ENCODE measurements around the gene ENPP6. TPM values are rescaled to one million over a fixed set of nuclear protein-coding genes. Genes with fewer than 3 reads are reported as not detected.

ENPP6 gene
- total and polyA plus RNA-seq, 2 experiments from 2014 or later = 0.11 TPM; not detected in 1

GRCh38 chr4:184263910-184264732, 46.4 kb upstream of the ENPP6 start:
- Mint-ChIP-seq H3K27ac (no peak overlapping the region), H3K9me3 (peaks cover 6% of the 10 kb centered on the region; the same call in 2 of the 3 replicates), H3K4me1 (peaks cover 28% of the 10 kb centered on the region), H3K4me3 (no peak overlapping the region), H3K36me3 (ENCODE audit: low read depth) (no peaks in the 10 kb centered on the region), H3K27me3 (ENCODE audit: insufficient read depth, low read depth, poor library complexity) (peaks cover 9% of the 10 kb centered on the region)
- DNase-seq (ENCODE audit: low spot score) (peak; percentile 99), ATAC-seq (peak; percentile 85)
- TF ChIP-seq JUNB (IDR thresholded peaks at IDR 0.05; ENCODE audit: unreplicated experiment) = no peak
- TF ChIP-seq, protein P1, sequence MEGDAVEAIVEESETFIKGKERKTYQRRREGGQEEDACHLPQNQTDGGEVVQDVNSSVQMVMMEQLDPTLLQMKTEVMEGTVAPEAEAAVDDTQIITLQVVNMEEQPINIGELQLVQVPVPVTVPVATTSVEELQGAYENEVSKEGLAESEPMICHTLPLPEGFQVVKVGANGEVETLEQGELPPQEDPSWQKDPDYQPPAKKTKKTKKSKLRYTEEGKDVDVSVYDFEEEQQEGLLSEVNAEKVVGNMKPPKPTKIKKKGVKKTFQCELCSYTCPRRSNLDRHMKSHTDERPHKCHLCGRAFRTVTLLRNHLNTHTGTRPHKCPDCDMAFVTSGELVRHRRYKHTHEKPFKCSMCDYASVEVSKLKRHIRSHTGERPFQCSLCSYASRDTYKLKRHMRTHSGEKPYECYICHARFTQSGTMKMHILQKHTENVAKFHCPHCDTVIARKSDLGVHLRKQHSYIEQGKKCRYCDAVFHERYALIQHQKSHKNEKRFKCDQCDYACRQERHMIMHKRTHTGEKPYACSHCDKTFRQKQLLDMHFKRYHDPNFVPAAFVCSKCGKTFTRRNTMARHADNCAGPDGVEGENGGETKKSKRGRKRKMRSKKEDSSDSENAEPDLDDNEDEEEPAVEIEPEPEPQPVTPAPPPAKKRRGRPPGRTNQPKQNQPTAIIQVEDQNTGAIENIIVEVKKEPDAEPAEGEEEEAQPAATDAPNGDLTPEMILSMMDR (conservative IDR thresholded peaks at IDR 0.05; ENCODE audit: low read depth in 2 of 2) = peak; percentile 81 to 93
- H3K27ac ChIP-seq (ENCODE audit: low read depth) = no peak overlapping the region
- peaks cover 3% of the 10 kb centered on the region; the same call in 1 of the 2 replicates for H3K4me1 ChIP-seq (ENCODE audit: insufficient read depth)
- no peaks in the 10 kb centered on the region for H3K79me2 ChIP-seq (replicated peaks; ENCODE audit: insufficient read depth)
- peaks cover 4% of the 10 kb centered on the region; the same call in 1 of the 2 replicates for H3K9me2 ChIP-seq (ENCODE audit: insufficient read depth)
- H3K4me2 ChIP-seq = no peak overlapping the region
- H3K4me3 ChIP-seq = no peak overlapping the region
- H3F3A ChIP-seq (replicated peaks; ENCODE audit: low read depth) = no peaks in the 10 kb centered on the region; the same call in 1 of the 2 replicates
- H3K27me3 ChIP-seq (ENCODE audit: insufficient read depth) = no peaks in the 10 kb centered on the region
- no peaks in the 10 kb centered on the region for H4K20me1 ChIP-seq (replicated peaks; ENCODE audit: insufficient read depth)
- no peaks in the 10 kb centered on the region for H3K36me3 ChIP-seq (ENCODE audit: insufficient read depth)
- H2AFZ ChIP-seq = peak overlapping the region; percentile 2; the same call in 1 of the 2 replicates

DNA sequence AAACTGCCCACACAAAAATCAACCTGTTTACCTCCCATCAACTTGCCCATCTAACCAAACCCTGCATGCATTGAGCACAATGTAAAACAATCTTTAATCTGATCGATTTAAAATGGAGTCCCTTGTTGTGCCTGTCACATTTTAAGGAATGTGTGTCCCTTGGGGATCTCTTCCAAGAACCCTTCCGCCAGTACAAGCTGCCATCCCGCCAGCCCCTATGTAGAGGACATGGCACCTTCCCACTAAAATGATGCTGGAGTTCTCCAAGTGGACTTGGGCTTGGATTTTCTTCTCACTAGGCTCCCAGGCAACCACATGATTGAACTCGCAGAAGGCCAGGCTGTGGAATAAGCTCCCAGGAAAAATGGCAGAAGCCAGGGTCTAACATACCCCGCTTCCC, 45.8 kb upstream of the ENPP6 start:
- H3K4me2 ChIP-seq = no peak overlapping the region
- Mint-ChIP-seq H3K27me3 (ENCODE audit: insufficient read depth, low read depth, poor library complexity) (peaks cover 9% of the 10 kb centered on the region), H3K27ac (no peak overlapping the region), H3K4me1 (peaks cover 23% of the 10 kb centered on the region), H3K9me3 (peaks cover 6% of the 10 kb centered on the region; the same call in 2 of the 3 replicates), H3K4me3 (no peak overlapping the region), H3K36me3 (ENCODE audit: low read depth) (no peaks in the 10 kb centered on the region)
- no peak overlapping the region for H3K4me3 ChIP-seq
- no peaks in the 10 kb centered on the region for H3K27me3 ChIP-seq (ENCODE audit: insufficient read depth)
- H3K27ac ChIP-seq (ENCODE audit: low read depth) = no peak overlapping the region
- H3K4me1 ChIP-seq (ENCODE audit: insufficient read depth) = peaks cover 3% of the 10 kb centered on the region; the same call in 1 of the 2 replicates
- peaks cover 4% of the 10 kb centered on the region; the same call in 1 of the 2 replicates for H3K9me2 ChIP-seq (ENCODE audit: insufficient read depth)
- no peaks in the 10 kb centered on the region for H4K20me1 ChIP-seq (replicated peaks; ENCODE audit: insufficient read depth)
- no peaks in the 10 kb centered on the region for H3K36me3 ChIP-seq (ENCODE audit: insufficient read depth)
- H3K79me2 ChIP-seq (replicated peaks; ENCODE audit: insufficient read depth) = no peaks in the 10 kb centered on the region
- no peaks in the 10 kb centered on the region; the same call in 1 of the 2 replicates for H3F3A ChIP-seq (replicated peaks; ENCODE audit: low read depth)
- ATAC-seq (no peak), DNase-seq (ENCODE audit: low spot score) (no peak)
- H2AFZ ChIP-seq = peak overlapping the region; percentile 2; the same call in 1 of the 2 replicates
- TF ChIP-seq STAT1 (IDR thresholded peaks at IDR 0.05; ENCODE audit: unreplicated experiment) (no peak), REST (IDR thresholded peaks at IDR 0.05; ENCODE audit: unreplicated experiment) (no peak), CREB1 (CRISPR knock-in tag; IDR thresholded peaks at IDR 0.05; ENCODE audit: low read depth) (no peak), EZH2 (IDR thresholded peaks at IDR 0.05; ENCODE audit: low read depth, unreplicated experiment) (no peak), NANOG (IDR thresholded peaks at IDR 0.05; ENCODE audit: borderline replicate concordance) (no peak), EZH2phosphoT487 (IDR thresholded peaks at IDR 0.05; ENCODE audit: unreplicated experiment) (no peak), POLR2AphosphoS5 (IDR thresholded peaks at IDR 0.05; ENCODE audit: low read depth) (no peak)
- TF ChIP-seq, protein P1 (conservative IDR thresholded peaks at IDR 0.05; ENCODE audit: low read depth in 2 of 2) = no peak
- TF ChIP-seq, protein P2, sequence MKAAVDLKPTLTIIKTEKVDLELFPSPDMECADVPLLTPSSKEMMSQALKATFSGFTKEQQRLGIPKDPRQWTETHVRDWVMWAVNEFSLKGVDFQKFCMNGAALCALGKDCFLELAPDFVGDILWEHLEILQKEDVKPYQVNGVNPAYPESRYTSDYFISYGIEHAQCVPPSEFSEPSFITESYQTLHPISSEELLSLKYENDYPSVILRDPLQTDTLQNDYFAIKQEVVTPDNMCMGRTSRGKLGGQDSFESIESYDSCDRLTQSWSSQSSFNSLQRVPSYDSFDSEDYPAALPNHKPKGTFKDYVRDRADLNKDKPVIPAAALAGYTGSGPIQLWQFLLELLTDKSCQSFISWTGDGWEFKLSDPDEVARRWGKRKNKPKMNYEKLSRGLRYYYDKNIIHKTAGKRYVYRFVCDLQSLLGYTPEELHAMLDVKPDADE (IDR thresholded peaks at IDR 0.05) = no peak
